Keratinocyte (primary cell): ENCODE measurements around the gene ECI1. TPM values are rescaled to one million over a fixed set of nuclear protein-coding genes. Genes with fewer than 3 reads are reported as not detected.

ENCODE experiments used
- DNase-seq: peaks from one replicate; pipeline ENCODE4 v3.0.0-alpha.2; 2011; ENCODE audit warnings: low read depth, missing footprints, low spot score
- FAIRE-seq: peaks from 2 replicates; lab custom pipeline; 2011; peaks lifted over from hg19 to GRCh38; lab: Jason Lieb, UNC
- H2AFZ ChIP-seq: 2 replicates; pipeline ENCODE4 v1.6.0; 2012; ENCODE audit warnings: low read length, control low read depth, inconsistent platforms; ENCODE audit not compliant: control insufficient read depth
- H3K27ac ChIP-seq: 2 replicates; pipeline ENCODE4 v1.5.1; 2011; ENCODE audit warnings: low read length; ENCODE audit not compliant: control insufficient read depth, insufficient read depth
- H3K27me3 ChIP-seq: 3 replicates; pipeline ENCODE4 v1.6.0; 2011; ENCODE audit warnings: low read length; ENCODE audit not compliant: control insufficient read depth, insufficient read depth; ENCODE audit errors: extremely low read depth
- H3K36me3 ChIP-seq, 2 experiments: 2 replicates in 1 of 2; 3 replicates in 1 of 2; pipeline ENCODE4 v1.5.1; 2011; ENCODE audit warnings: low read length in 2 of 2, mild to moderate bottlenecking in 1 of 2; ENCODE audit not compliant: control insufficient read depth in 2 of 2, insufficient read depth in 2 of 2; ENCODE audit errors: extremely low read depth in 1 of 2
- H3K4me1 ChIP-seq: 3 replicates; pipeline ENCODE4 v1.5.1; 2011; ENCODE audit warnings: low read length; ENCODE audit not compliant: control insufficient read depth, insufficient read depth; ENCODE audit errors: extremely low read depth
- H3K4me2 ChIP-seq: 3 replicates; pipeline ENCODE4 v1.6.0; 2011; ENCODE audit warnings: low read depth, low read length; ENCODE audit not compliant: control insufficient read depth, insufficient read depth; ENCODE audit errors: extremely low read depth
- H3K4me3 ChIP-seq, 3 experiments: fragments of 200-600 bp in 1 of 3; sonication (generic) in 1 of 3; 2 replicates in 2 of 3; 3 replicates in 1 of 3; pipeline ENCODE4 v1.5.1; 2011 to 2016; ENCODE audit warnings: low read length in 3 of 3, mild to moderate bottlenecking in 3 of 3, control low read depth in 2 of 3, inconsistent platforms in 1 of 3, low read depth in 1 of 3, mixed read lengths in 1 of 3, mixed run types in 1 of 3, moderate library complexity in 1 of 3; ENCODE audit not compliant: control insufficient read depth in 2 of 3, insufficient read depth in 2 of 3; ENCODE audit errors: extremely low read depth in 1 of 3
- H3K79me2 ChIP-seq: 2 replicates; pipeline ENCODE4 v1.6.0; 2012; ENCODE audit warnings: low read length; ENCODE audit not compliant: control insufficient read depth, insufficient read depth
- H3K9ac ChIP-seq: 3 replicates; pipeline ENCODE4 v1.6.0; 2011; ENCODE audit warnings: low read length; ENCODE audit not compliant: control insufficient read depth, insufficient read depth; ENCODE audit errors: extremely low read depth
- H3K9me1 ChIP-seq: 3 replicates; pipeline ENCODE4 v1.6.0; 2011; ENCODE audit warnings: low read length; ENCODE audit not compliant: control insufficient read depth, insufficient read depth; ENCODE audit errors: extremely low read depth
- H3K9me3 ChIP-seq: 2 replicates; pipeline ENCODE4 v1.5.1; 2012; ENCODE audit warnings: low read depth, low read length; ENCODE audit not compliant: control insufficient read depth
- H4K20me1 ChIP-seq: 3 replicates; pipeline ENCODE4 v1.6.0; 2011; ENCODE audit warnings: low read length; ENCODE audit not compliant: control insufficient read depth, insufficient read depth; ENCODE audit errors: extremely low read depth
- CTCF ChIP-seq, 3 experiments: IDR thresholded peaks in 1 of 3; conservative IDR thresholded peaks in 1 of 3; optimal IDR thresholded peaks in 1 of 3; 2 replicates in 2 of 3; 3 replicates in 1 of 3; pipeline versions ENCODE3 to v1.5.1; 2011; ENCODE audit warnings: low read length in 3 of 3, mild to moderate bottlenecking in 3 of 3, moderate library complexity in 2 of 3, control low read depth in 1 of 3, inconsistent platforms in 1 of 3; ENCODE audit not compliant: insufficient read depth in 2 of 3; ENCODE audit errors: extremely low read depth in 1 of 3
- EZH2 ChIP-seq: IDR thresholded peaks from one replicate; pipeline ENCODE4 v1.6.1; 2012; ENCODE audit warnings: inconsistent platforms, mild to moderate bottlenecking, low read length, moderate library complexity
- dilution Hi-C: fragments of 300-500 bp; cut with MboI; formaldehyde crosslinking; loops from one replicate; pipeline ENCODE4 v1.7.0; 2020; ENCODE audit warnings: low sequenced_read_pairs; ENCODE audit not compliant: extremely low pct_ligation_motif_present
- polyA plus RNA-seq, 5 experiments: library from polyadenylated mRNA; depleted of rRNA in 3 of 5; stranded (reverse) in 3 of 5; stranded (forward) in 1 of 5; unstranded in 1 of 5; fragments of >200 nt; gene quantifications; 1 replicate in 1 of 5; 2 replicates in 3 of 5; 3 replicates in 1 of 5; pipeline versions ENCODE4 v1.2.1 to v1.2.3, GENCODE V29; 2011 to 2012; ENCODE audit warnings: missing spikeins in 2 of 5, low read depth in 1 of 5, low replicate concordance in 1 of 5

Gene ECI1
- polyA plus RNA-seq, 1 donor (not counting 4 experiments of a cell fraction or from before 2014, with no cell fraction given): 19.7 TPM

GRCh38 chr16:2191446-2191706, 60.0 kb downstream of the ECI1 start:
- H3K9me3 ChIP-seq: no peaks in the 10 kb centered on the region
- H3K79me2 ChIP-seq: no peaks in the 10 kb centered on the region
- no peak overlapping the region for H3K4me2 ChIP-seq
- H3K27ac ChIP-seq: no peak overlapping the region
- no peak overlapping the region for H2AFZ ChIP-seq
- DNase-seq (no peak), FAIRE-seq (no peak)
- peaks cover 13% of the 10 kb centered on the region for H3K4me1 ChIP-seq
- H3K9me1 ChIP-seq: no peaks in the 10 kb centered on the region
- H3K9ac ChIP-seq: no peak overlapping the region
- dilution Hi-C loops: no loop called here
- H3K4me3 ChIP-seq: no peak overlapping the region
- no peaks in the 10 kb centered on the region for H4K20me1 ChIP-seq
- H3K27me3 ChIP-seq: peaks cover 28% of the 10 kb centered on the region
- H3K36me3 ChIP-seq: no peaks in the 10 kb centered on the region
- TF ChIP-seq CTCF (optimal IDR thresholded peaks at IDR 0.05 in 1 of 3, IDR thresholded peaks at IDR 0.05 in 1 of 3, conservative IDR thresholded peaks at IDR 0.05 in 1 of 3; ENCODE audit: extremely low read depth in 1 of 3, insufficient read depth in 2 of 3, low read length in 3 of 3) (no peak), EZH2 (no peak)

- no peak for TF ChIP-seq CTCF (optimal IDR thresholded peaks at IDR 0.05 in 1 of 3, IDR thresholded peaks at IDR 0.05 in 1 of 3, conservative IDR thresholded peaks at IDR 0.05 in 1 of 3; ENCODE audit: extremely low read depth in 1 of 3, insufficient read depth in 2 of 3, low read length in 3 of 3)
- TF ChIP-seq EZH2: no peak
Observed at GRCh38 chr16:2190659-2191445, 60.5 kb downstream of the ECI1 start.

More at GRCh38 chr16:2190659-2191445, 60.5 kb downstream of the ECI1 start:
- dilution Hi-C loops: no loop called here
- Histone ChIP-seq H3K27me3 (peaks cover 27% of the 10 kb centered on the region), H3K4me2 (no peak overlapping the region), H3K4me3 (no peak overlapping the region), H3K9ac (no peak overlapping the region), H3K27ac (no peak overlapping the region), H3K9me1 (no peaks in the 10 kb centered on the region), H4K20me1 (no peaks in the 10 kb centered on the region), H3K79me2 (no peaks in the 10 kb centered on the region), H3K9me3 (no peaks in the 10 kb centered on the region), H3K4me1 (peaks cover 13% of the 10 kb centered on the region), H3K36me3 (no peaks in the 10 kb centered on the region), H2AFZ (no peak overlapping the region)
- no peak for FAIRE-seq
- DNase-seq: no peak
